ENCODE data around the gene CERS3. TPM values are rescaled to one million over a fixed set of nuclear protein-coding genes. Genes with fewer than 3 reads are reported as not detected.

The CERS3 gene
- total and polyA plus RNA-seq, 2 donors (not counting 1 experiment from before 2014, with no cell fraction given): 0.12 to 0.34 TPM

GRCh38 chr15:100373120-100373896 lies 155.4 kb downstream of the CERS3 start:
- H3K9me3 ChIP-seq (ENCODE audit: control extremely low read depth in 1 of 3, control insufficient read depth in 2 of 3, insufficient read depth in 1 of 3, low read length in 2 of 3): peaks cover 0 to 7% (median 3%) of the 10 kb centered on the region in 3 donors
- TF ChIP-seq EZH2 (IDR thresholded peaks at IDR 0.05; ENCODE audit: borderline replicate concordance, insufficient read depth, low read depth, low read length, poor library complexity, severe bottlenecking): no peak
- TF ChIP-seq, protein P1, sequence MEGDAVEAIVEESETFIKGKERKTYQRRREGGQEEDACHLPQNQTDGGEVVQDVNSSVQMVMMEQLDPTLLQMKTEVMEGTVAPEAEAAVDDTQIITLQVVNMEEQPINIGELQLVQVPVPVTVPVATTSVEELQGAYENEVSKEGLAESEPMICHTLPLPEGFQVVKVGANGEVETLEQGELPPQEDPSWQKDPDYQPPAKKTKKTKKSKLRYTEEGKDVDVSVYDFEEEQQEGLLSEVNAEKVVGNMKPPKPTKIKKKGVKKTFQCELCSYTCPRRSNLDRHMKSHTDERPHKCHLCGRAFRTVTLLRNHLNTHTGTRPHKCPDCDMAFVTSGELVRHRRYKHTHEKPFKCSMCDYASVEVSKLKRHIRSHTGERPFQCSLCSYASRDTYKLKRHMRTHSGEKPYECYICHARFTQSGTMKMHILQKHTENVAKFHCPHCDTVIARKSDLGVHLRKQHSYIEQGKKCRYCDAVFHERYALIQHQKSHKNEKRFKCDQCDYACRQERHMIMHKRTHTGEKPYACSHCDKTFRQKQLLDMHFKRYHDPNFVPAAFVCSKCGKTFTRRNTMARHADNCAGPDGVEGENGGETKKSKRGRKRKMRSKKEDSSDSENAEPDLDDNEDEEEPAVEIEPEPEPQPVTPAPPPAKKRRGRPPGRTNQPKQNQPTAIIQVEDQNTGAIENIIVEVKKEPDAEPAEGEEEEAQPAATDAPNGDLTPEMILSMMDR (IDR thresholded peaks at IDR 0.05): no peak
- CTCF ChIA-PET: no interaction called here

GRCh38 chr15:100372739-100373119 lies 156.0 kb downstream of the CERS3 start:
- Histone ChIP-seq H3K9ac (ENCODE audit: low read length) (no peak overlapping the region), H3K27me3 (replicated peaks in 1 of 4; ENCODE audit: control extremely low read depth in 1 of 4, control insufficient read depth in 3 of 4, insufficient read depth in 4 of 4, low read length in 3 of 4) (peaks cover 0 to 7% (median 5%) of the 10 kb centered on the region in 4 experiments), H3K9me3 (ENCODE audit: control extremely low read depth in 1 of 3, control insufficient read depth in 2 of 3, insufficient read depth in 1 of 3, low read length in 2 of 3) (peaks cover 0 to 4% (median 3%) of the 10 kb centered on the region in 3 donors), H3K27ac (ENCODE audit: low read length in 2 of 2) (no peak overlapping the region), H4K20me1 (ENCODE audit: control insufficient read depth, insufficient read depth, low read length, poor library complexity, severe bottlenecking) (no peaks in the 10 kb centered on the region), H3K36me3 (replicated peaks in 1 of 2; ENCODE audit: control extremely low read depth in 1 of 2, control insufficient read depth in 1 of 2, extremely low read depth in 1 of 2, insufficient read depth in 2 of 2, low read length in 1 of 2) (no peaks in the 10 kb centered on the region), H3K4me2 (replicated peaks; ENCODE audit: low read depth, low read length, poor library complexity, severe bottlenecking) (no peak overlapping the region), H3K4me1 (ENCODE audit: control insufficient read depth in 2 of 2, insufficient read depth in 2 of 2, low read length in 2 of 2) (no peaks in the 10 kb centered on the region), H2AFZ (ENCODE audit: insufficient read depth, low read depth, low read length, poor library complexity, severe bottlenecking) (no peak overlapping the region), H3K4me3 (ENCODE audit: control extremely low read depth in 1 of 5, extremely low read depth in 1 of 5, insufficient read depth in 1 of 5, low read depth in 2 of 5, low read length in 4 of 5) (no peak overlapping the region), H3K79me2 (ENCODE audit: control insufficient read depth, insufficient read depth, low read length) (no peaks in the 10 kb centered on the region)
- peaks cover 35% of the 10 kb centered on the region for H3K27me3 Mint-ChIP-seq
- H3K4me1 Mint-ChIP-seq: peaks cover 3% of the 10 kb centered on the region
- H3K9me3 Mint-ChIP-seq (ENCODE audit: insufficient read depth): peaks cover 5% of the 10 kb centered on the region
- TF ChIP-seq, protein P1 (IDR thresholded peaks at IDR 0.05): no peak
- no peak for TF ChIP-seq EZH2 (IDR thresholded peaks at IDR 0.05; ENCODE audit: borderline replicate concordance, insufficient read depth, low read depth, low read length, poor library complexity, severe bottlenecking)
- ChIA-PET CTCF (no interaction called here), POLR2A (no interaction called here)
- ATAC-seq (ENCODE audit: low read depth) (no peak), DNase-seq (no peak)
- intact Hi-C loops (cut with micrococcal nuclease): no loop called here
- no peak overlapping the region for H3K4me3 Mint-ChIP-seq
- 35% methylated on average over 9 of the region's 9 CpGs for WGBS (ENCODE audit: insufficient coverage)
- no peak overlapping the region for H3K27ac Mint-ChIP-seq

More at GRCh38 chr15:100373120-100373896, 155.4 kb downstream of the CERS3 start:
- H3K4me3 ChIP-seq (ENCODE audit: control extremely low read depth in 1 of 5, extremely low read depth in 1 of 5, insufficient read depth in 1 of 5, low read depth in 2 of 5, low read length in 4 of 5): no peak overlapping the region
- ATAC-seq (ENCODE audit: low read depth): no peak
- Mint-ChIP-seq H3K4me3 (no peak overlapping the region), H3K9me3 (ENCODE audit: insufficient read depth) (peaks cover 5% of the 10 kb centered on the region), H3K4me1 (peaks cover 3% of the 10 kb centered on the region), H3K27ac (no peak overlapping the region), H3K27me3 (peaks cover 35% of the 10 kb centered on the region)
- intact Hi-C loops (cut with micrococcal nuclease): no loop called here
- no peak overlapping the region for H3K9ac ChIP-seq (ENCODE audit: low read length)
- POLR2A ChIA-PET: no interaction called here
- H3K79me2 ChIP-seq (ENCODE audit: control insufficient read depth, insufficient read depth, low read length): no peaks in the 10 kb centered on the region
- H2AFZ ChIP-seq (ENCODE audit: insufficient read depth, low read depth, low read length, poor library complexity, severe bottlenecking): no peak overlapping the region
- 8% methylated on average over 75 of the region's 82 CpGs for WGBS (ENCODE audit: insufficient coverage)
- H3K4me2 ChIP-seq (replicated peaks; ENCODE audit: low read depth, low read length, poor library complexity, severe bottlenecking): no peak overlapping the region
- no peaks in the 10 kb centered on the region for H3K36me3 ChIP-seq (replicated peaks in 1 of 2; ENCODE audit: control extremely low read depth in 1 of 2, control insufficient read depth in 1 of 2, extremely low read depth in 1 of 2, insufficient read depth in 2 of 2, low read length in 1 of 2)
- H3K27me3 ChIP-seq (replicated peaks in 1 of 4; ENCODE audit: control extremely low read depth in 1 of 4, control insufficient read depth in 3 of 4, insufficient read depth in 4 of 4, low read length in 3 of 4): peaks cover 0 to 7% (median 5%) of the 10 kb centered on the region in 4 experiments
- H3K27ac ChIP-seq (ENCODE audit: low read length in 2 of 2): no peak overlapping the region
- H4K20me1 ChIP-seq (ENCODE audit: control insufficient read depth, insufficient read depth, low read length, poor library complexity, severe bottlenecking): no peaks in the 10 kb centered on the region
- no peaks in the 10 kb centered on the region for H3K4me1 ChIP-seq (ENCODE audit: control insufficient read depth in 2 of 2, insufficient read depth in 2 of 2, low read length in 2 of 2)
- no peak for DNase-seq
